HG02981 (cell line): ENCODE measurements around the gene CYP26B1.

ENCODE experiments used
- ATAC-seq: cut with Tn5 transposase; IDR thresholded peaks from one replicate; pipeline ENCODE4 v1.9.1; 2021; ENCODE audit warnings: mild to moderate bottlenecking, moderate library complexity; ENCODE audit not compliant: unreplicated experiment

CYP26B1 gene

GRCh38 chr2:72155151-72155550 is 7.5 kb upstream of the CYP26B1 start:
- ATAC-seq, result no peak

GRCh38 chr2:72154386-72154975 is 6.8 kb upstream of the CYP26B1 start:
- no peak for ATAC-seq

GRCh38 chr2:72153924-72154323 is 6.3 kb upstream of the CYP26B1 start:
- no peak for ATAC-seq

GRCh38 chr2:72153026-72153791 is 5.5 kb upstream of the CYP26B1 start:
- no peak for ATAC-seq

GRCh38 chr2:72150861-72151356 is 3.2 kb upstream of the CYP26B1 start:
- no peak for ATAC-seq

GRCh38 chr2:72150157-72150860 is 2.6 kb upstream of the CYP26B1 start:
- peak; percentile 76 for ATAC-seq

GRCh38 chr2:72149556-72150156 is 2.0 kb upstream of the CYP26B1 start:
- ATAC-seq, result no peak

- no peak for ATAC-seq
Measured at GRCh38 chr2:72148837-72149555, 1.3 kb upstream of the CYP26B1 start.

GRCh38 chr2:72148003-72148836 is 558 bp upstream of the CYP26B1 start:
- no peak for ATAC-seq

GRCh38 chr2:72146347-72147302 is 1.0 kb downstream of the CYP26B1 start:
- no peak for ATAC-seq

GRCh38 chr2:72145658-72146329 is 1.9 kb downstream of the CYP26B1 start:
- ATAC-seq, result no peak

GRCh38 chr2:72145289-72145657 is 2.4 kb downstream of the CYP26B1 start:
- ATAC-seq, result no peak

GRCh38 chr2:72144632-72145288 is 2.9 kb downstream of the CYP26B1 start:
- no peak for ATAC-seq

- no peak for ATAC-seq
Measured at GRCh38 chr2:72144274-72144631, 3.4 kb downstream of the CYP26B1 start.

GRCh38 chr2:72143441-72144273 is 4.0 kb downstream of the CYP26B1 start:
- no peak for ATAC-seq

GRCh38 chr2:72142570-72143440 is 4.9 kb downstream of the CYP26B1 start:
- ATAC-seq, result no peak
